HG02973 (cell line): ENCODE data around the gene FAM168B.

Source experiments
- ATAC-seq: cut with Tn5 transposase; IDR thresholded peaks from one replicate; pipeline ENCODE4 v1.9.1; 2021; ENCODE audit warnings: moderate library complexity; ENCODE audit not compliant: unreplicated experiment

Gene FAM168B

DNA sequence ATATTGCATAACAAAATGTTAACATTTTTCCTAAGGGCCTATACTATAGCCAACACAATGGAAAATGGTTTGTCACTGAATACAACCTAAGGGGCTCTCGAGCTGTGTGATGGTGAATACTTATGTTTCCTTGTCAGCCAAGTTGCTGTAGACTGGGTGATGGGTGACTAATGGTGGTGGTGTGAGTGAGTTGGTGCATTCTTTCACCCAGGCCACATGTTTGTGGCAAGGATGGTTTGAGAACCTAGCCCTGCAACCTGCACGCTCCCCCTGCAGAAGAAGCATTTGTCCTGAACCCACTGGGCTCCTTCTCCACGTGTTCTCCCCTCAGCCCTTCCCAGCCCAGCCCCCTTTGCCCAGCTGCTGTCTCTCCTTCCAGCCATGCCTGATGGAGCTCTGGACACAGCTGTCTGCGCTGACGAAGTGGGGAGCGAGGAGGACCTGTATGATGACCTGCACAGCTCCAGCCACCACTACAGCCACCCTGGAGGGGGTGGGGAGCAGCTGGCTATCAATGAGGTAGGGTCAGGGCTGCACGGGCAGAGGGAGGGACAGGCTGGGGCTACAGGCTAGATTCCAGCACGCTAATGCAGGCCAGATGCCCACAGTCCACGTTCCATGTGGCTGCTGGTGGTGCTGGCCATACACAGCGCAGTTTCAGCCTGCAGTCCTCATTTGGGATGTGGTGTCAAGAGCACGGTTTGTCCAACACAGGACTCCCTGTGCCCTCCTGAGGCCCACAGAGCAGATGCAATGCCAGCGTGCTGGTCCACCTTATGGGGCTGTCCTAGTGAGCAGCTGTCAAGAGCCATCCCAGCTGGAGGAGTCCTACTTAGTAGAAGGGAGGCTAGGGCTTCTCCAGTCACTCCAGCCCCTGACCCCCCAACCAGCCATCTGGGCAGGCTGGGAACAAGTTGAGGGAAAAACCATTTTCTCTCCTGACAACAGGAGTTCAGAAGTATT is 65.4 kb downstream of the FAM168B start:
- no peak for ATAC-seq

DNA sequence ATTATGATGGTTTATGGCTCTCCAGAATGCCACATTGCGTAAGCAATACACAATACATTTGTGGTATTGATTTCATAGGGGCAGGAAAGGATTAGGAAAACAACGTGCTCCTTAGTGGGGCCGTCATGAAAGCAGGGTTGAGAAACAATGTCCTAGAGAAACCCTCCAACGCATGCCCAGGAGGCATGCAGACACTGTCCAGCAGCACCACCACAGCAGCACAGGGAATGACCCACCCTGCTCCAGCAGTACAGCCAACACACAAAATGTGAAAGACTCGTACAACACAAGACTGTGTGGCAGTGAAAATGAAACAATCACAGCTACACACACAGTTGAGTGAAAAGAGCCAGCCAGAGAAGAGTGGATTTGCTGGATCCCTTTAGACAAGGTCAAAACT is 66.3 kb downstream of the FAM168B start:
- ATAC-seq: no peak

- no peak for ATAC-seq
These were observed 69.5 kb downstream of the FAM168B start for GRCh38 chr2:131023758-131024157.

DNA sequence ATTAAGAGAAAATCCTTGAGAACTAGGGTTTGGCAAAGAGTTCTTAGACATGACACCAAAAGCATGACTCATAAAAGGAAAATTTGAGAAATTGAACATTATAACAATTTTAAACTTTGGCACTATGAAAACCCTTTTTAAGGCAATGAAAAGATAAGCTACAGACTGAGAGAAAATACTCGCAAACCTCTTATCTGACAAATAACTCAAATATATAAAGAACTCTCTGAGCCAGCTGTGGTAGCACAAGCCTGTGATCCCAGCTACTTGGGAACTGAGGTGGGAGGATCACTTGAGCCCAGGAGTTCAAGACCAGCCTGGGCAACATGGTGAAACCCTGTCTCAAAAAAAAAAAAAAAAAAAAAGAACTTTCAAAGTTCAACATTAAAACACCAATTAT is 70.5 kb downstream of the FAM168B start:
- no peak for ATAC-seq

GRCh38 chr2:131016826-131017741 is 76.2 kb downstream of the FAM168B start:
- ATAC-seq: no peak

DNA sequence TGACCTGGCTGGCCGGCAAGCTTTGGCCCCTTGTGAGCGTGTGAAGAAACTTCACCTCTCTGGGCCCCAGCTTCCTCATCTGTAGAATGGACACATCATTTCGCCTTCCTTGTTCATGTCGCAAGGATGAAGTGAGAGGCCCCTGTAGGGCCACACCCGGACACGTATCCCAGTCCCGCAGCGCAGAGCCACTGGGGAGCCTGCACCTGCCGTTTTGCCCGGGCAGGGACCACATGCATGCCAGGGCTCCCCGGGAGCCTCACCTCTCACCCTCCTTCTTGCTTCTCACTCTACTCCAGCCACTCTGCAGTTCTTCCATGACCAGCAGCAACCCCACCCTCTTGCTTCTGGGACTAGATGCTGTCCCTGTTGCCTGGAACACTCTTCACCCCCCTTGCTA is 77.5 kb downstream of the FAM168B start:
- ATAC-seq: no peak

- no peak for ATAC-seq
These were observed 79.1 kb downstream of the FAM168B start for GRCh38 chr2:131014141-131014540.

- no peak for ATAC-seq
These were observed 81.8 kb downstream of the FAM168B start for GRCh38 chr2:131011486-131011885.

GRCh38 chr2:131010566-131010965 is 82.7 kb downstream of the FAM168B start:
- ATAC-seq: no peak

DNA sequence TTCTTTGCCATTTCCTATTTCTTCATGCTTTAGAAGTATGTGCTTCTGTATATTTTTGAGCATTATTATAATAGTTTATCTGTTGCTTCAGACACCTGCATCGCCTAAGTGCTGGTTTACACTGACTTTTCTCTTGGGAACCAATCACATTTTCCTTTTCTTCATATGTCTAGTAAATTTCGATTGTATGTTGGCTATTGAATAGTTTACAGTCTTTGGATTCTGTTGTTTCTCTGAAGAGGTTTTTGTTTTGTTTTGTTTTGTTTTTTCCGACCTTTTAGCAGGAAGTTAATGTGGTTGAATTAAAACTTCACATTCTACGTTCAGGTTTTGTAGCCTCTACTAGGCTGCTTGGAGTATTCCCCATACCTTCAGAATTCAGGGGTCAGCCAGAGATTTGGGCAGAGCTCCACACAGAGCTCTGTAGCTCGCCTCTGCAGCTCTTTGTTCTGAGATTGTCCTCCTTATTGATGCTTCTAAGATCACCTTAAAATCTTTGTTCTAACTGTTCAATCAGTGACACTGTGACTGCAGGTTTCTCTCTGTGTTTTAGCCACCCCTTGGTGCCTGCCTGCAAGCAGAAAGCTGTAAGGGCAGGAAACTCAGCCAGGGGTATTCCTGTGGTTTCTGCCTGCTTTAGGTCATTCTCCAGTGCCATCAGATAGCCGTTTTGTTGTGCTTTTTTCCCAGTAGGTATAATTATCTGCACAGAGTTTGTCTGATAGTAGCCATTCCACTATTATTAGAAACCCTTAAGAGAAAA is 83.4 kb downstream of the FAM168B start:
- ATAC-seq: no peak

DNA sequence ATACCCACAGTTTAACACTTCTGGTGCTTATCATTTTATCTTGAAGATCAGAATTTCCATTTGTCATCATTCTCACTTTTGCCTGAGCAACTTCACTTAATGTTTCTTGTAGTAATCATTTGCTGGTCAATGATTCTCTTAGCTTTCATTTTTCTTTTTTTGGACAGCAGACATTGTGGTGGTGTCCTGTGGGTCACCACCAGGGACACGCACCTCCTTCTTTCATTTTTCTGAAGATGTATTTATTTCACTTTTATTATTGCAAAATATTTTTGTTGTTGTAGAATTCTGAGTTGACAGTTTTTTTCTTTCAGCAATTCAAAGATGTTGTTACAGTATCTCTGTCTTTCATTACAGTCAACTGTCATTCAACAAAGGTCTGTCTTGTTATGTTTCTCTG is 84.3 kb downstream of the FAM168B start:
- ATAC-seq: no peak

GRCh38 chr2:131006561-131006960 is 86.7 kb downstream of the FAM168B start:
- ATAC-seq: no peak

GRCh38 chr2:131005216-131005935 is 87.9 kb downstream of the FAM168B start:
- no peak for ATAC-seq

- no peak for ATAC-seq
These were observed 88.6 kb downstream of the FAM168B start for GRCh38 chr2:131004446-131005209.

- ATAC-seq: no peak
These were observed 94.7 kb downstream of the FAM168B start for GRCh38 chr2:130998561-130998960.
